Colon (tissue), 2 donors: ENCODE data around the gene STAP1.
"Not testable (repeated sequence)": the region's sequence is repeated elsewhere in the genome, so short reads cannot be mapped to it uniquely, and the experiment has no call there.

Experiments
- FAIRE-seq: peaks from 2 replicates; lab custom pipeline; 2012; peaks lifted over from hg19 to GRCh38; lab: Jason Lieb, UNC
- donor health status: control.
- donor health status: control.

STAP1 gene, protein sequence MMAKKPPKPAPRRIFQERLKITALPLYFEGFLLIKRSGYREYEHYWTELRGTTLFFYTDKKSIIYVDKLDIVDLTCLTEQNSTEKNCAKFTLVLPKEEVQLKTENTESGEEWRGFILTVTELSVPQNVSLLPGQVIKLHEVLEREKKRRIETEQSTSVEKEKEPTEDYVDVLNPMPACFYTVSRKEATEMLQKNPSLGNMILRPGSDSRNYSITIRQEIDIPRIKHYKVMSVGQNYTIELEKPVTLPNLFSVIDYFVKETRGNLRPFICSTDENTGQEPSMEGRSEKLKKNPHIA

DNA sequence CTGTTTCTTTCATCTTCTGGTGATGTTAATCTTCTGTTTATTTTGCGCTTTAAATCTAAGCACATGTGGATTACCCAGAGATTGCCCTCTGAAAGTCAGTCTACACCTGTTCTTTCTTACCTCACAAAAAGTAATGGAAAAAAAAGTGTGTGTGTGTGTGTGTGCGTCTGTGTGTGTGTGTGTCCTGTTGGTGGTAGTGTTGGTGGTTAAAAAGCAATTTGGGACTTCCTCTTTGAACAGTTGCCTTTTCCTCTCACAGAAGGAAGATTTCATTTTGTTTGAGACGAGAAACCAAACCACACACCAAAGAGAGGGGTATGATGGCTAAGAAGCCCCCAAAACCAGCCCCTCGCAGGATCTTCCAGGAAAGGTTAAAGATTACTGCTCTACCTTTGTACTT, at the start of gene STAP1:
STAP1 (plus strand) TSS at position 235 of the 400 bp plus-strand sequence; CDS start at position 318, 83 bp downstream.
- FAIRE-seq: no peak

DNA sequence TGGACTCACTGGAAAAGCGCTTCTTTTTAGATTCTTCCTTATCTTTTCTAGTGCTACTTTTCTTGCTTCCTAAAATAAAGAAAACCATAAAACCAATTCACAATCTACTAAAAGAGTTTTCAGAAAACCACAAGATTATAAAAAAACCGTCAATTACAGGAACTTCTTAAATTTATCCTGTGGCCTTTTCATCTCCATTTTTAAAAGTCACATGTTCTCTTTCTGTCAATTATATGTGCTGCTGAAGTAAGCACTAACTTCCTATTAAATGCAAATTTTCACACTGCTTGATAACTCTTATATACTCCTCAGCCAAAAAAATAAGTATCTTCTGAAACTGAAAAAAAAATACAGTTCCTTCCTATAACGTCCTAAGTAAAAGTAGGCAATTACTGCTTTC, 46.0 kb upstream of the STAP1 start:
- FAIRE-seq: no peak

DNA sequence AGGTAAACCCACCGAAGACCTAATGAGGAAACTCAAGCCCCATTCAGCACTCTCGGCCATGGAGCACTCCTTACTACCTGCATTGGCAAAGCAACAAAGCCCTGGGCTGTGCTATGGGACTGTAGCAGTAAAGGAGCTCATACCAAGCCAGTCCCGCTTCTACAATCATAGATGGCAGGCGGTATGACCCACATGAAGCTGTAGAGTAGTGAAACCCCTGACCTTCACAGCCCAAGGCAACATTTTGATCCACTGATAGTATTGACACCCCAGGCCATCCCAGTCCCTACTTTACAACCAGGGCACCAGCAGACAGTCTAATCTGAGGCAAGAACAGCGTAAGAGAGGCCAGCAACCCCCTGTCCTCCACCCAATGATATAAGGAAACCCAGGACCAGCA, 38.4 kb upstream of the STAP1 start:
- no peak for FAIRE-seq

GRCh38 chr4:67521506-67521905, 37.0 kb upstream of the STAP1 start:
- no peak for FAIRE-seq

DNA sequence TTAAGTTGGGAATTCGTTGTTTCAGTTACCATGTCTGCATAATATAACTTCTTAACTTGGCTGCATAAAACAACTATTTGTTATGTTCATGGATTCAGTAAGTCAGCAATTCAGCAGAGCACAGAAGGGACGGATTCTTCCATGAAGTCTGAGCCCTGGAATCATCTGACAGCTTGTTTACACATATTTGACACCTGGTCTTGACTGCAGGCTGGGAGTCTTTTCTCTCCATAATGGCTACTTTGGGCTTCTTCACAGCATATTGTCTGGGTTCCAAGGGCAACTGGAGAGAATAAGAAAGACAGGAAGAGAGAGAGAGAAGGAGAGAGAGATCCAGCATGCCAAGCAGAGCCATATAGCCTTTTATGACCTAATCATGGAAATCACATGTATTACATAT, 36.3 kb upstream of the STAP1 start:
- no peak for FAIRE-seq

- FAIRE-seq: no peak
These were observed 35.5 kb upstream of the STAP1 start for GRCh38 chr4:67522851-67523671.

- FAIRE-seq: not testable (repeated sequence)
These were observed 34.4 kb upstream of the STAP1 start for GRCh38 chr4:67524140-67524539.

DNA sequence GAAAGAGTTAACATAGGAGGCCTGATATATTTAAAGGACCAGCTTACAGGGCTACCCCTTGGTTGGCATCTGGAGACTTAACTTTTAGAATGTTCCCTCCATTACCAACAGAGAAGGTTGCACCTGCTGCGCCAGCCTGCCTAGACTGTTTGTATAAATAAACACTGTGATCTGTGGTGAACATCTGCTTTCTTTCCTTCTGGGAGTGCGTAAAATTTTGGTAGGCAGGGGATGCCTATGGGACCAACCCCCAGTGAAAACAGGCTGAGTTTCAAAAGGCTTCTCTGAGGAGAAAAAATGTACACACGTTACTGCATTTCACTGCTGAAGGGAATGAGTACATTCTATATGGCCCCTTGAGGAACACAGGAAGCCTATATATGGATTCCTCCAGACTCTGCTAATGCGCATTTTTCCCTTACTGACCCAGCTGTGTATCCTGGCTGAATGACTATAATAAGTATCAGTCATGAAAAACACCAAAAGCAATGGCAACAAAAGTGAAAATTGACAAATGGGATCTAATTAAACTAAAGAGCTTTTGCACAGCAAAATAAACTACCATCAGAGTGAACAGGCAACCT, 27.1 kb upstream of the STAP1 start:
- FAIRE-seq: no peak

DNA sequence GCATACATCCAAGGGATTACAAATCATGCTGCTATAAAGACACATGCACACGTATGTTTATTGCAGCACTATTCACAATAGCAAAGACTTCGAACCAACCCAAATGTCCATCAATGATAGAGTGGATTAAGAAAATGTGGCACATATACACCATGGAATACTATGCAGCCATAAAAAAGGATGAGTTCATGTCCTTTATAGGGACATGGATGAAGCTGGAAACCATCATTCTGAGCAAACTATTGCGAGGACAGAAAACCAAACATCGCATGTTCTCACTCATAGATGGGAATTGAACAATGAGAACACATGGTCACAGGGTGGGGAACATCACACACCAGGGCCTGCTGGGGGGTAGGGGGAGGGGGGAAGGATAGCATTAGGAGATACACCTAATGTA, 26.1 kb upstream of the STAP1 start:
- FAIRE-seq: not testable (repeated sequence)

- no peak for FAIRE-seq
These were observed 25.4 kb upstream of the STAP1 start for GRCh38 chr4:67533112-67533511.

DNA sequence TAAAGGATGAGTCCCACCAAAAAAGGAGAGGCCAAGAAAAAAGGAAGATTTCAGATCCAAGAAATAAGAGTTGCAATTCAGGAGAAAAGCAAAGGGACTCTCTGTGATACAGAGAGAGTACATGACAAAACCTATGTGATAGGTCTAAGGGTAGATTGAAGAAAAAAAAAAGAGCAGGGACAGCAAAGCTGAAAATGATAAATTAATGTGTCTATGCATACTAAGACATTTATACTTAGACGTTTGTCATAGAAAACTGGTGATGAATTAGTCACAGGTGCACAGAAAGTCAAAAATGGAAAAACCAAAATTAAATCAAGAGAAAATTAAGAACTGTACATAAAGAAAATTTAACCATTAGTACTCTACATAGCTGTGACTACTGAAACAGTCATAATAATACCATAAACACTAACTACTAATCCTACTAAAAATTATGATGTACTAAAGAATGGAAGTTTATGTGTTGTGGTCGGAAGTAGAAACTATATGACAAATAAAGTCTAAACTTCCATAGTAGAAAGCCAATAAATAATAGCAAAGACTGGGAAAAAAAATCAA, 23.2 kb upstream of the STAP1 start:
- peak; percentile 14 for FAIRE-seq

DNA sequence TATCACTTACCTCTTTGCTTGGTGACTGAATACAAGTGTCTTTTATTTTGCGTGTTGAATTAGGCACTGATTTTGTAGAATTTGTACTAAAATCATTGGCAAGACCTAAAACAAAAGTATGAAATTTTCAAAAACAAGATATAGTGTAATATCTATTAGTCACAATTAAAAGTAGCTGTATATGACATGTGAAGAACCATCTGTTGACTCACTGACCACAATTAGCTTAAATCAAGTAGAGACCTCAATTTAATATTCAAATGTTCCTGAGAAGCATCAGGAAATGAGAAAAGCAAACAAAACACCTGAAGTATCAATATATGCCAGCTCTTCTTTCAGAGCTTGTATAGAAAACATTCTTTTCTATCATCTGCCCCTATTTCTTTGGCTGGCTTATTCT, 18.7 kb upstream of the STAP1 start:
- FAIRE-seq: peak; percentile 18

DNA sequence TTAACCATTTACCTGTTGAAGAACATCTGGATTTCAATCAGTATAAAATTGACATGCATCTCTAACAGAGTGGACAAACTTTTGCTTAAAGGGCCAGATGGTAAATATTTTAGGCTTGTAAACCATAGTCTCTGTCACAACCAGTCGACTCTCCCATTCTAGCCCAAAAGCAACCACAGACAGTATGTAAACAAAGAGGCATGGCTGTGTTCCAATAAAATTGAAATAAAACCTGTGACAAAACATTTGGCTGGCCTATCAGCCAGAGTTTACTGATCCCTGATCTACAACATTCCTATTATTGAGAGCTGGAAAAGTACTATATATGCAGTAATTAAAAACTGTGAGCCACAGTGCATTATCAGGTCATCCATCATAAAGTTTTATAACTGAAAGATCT, 16.5 kb upstream of the STAP1 start:
- FAIRE-seq: no peak

DNA sequence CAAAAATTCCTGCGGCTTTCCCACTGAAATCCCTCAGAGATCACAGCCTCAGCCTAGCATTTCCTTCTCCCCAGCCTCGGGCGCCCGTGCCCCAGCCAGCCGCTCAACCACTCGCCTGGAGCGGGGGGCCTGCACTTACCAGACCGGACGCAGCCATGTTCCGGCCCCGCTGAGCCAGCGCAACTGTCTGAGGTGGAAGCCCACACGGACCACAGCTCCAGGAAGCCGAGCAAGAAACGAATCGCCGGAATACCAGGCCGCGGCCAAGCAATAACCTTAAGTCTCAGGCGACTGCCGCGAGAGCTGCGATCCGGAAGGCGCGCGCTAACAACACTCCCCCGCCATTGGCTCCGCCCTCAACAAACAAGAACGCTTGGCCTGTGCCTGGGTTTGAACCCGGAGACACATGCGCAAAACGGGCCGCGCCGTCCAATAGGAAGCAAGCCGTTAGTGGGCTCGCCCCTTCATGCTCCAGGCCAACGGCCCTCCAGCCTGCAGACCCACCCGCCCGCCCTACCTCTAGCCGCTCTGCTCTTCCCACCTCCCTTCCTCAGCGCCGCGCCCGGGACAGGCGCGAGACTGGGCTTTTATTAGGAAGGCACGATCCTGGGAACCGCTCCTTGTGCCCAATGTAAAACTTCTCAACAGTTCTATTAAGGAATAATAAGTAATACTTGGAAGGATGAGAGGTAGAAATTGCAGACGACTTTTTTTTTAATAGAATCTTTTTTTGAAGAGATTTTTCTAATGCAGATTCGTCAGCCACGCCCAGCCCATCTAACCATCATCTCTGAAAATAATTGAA, 13.1 kb upstream of the STAP1 start, which contains the start of gene CENPC:
CENPC (minus strand) TSS at position 305 of the 805 bp plus-strand sequence; CDS start at position 157, 148 bp downstream.
- FAIRE-seq: no peak

DNA sequence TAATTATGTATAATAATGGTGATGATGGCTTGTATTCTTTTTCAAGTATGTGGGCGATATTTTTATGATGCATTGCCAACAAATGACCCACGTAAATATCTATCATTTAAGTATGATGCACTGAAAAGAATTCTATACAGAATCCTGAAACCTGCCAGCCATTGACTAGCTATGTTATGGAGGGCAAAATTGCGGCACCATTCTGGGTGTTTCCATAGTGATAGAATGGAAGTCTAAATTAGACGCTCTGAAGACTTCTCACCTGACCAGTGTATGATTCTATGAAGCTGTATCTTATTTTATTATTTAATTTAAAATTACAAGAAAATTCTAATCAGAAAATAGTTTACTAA, 12.5 kb upstream of the STAP1 start:
- no peak for FAIRE-seq

- no peak for FAIRE-seq
These were observed 11.6 kb upstream of the STAP1 start for GRCh38 chr4:67546971-67547370.

DNA sequence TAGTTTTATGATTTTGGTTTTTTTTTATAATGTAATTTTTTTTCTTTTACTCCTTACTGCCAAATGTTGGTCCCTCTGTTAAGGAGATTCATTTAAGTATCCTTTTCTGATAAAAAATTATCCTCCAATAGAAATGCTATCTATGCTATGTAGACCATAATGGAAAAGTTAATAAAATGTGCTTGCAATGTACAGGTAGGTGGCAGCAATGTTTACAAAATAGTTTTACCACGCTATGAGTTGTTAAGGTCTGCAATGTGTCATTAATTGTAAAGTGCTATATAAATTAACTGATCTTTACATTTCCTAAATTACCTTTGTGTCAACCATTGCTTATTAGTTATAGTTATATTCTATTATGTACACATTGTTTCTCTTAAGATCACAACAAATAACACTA, 9.4 kb upstream of the STAP1 start:
- FAIRE-seq: no peak

DNA sequence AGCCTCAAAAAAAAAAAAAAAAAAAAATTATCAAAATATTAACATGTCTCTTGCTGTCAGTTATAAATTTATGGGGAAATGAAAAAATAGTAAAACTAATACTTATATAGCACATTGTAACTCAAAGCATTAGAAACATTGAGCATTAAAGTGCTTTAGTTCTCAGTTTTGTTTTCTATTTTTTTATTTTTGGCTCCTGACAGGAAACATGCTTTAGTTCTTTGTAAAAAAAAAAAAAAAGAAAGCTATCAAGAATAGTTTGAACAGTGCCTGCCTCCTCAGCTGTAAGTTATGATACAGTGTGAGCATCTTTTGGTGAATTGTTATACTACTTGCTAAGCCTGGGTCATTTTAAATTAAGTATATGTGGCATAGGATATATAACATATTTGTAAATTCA, 8.1 kb upstream of the STAP1 start:
- peak; percentile 24 for FAIRE-seq

DNA sequence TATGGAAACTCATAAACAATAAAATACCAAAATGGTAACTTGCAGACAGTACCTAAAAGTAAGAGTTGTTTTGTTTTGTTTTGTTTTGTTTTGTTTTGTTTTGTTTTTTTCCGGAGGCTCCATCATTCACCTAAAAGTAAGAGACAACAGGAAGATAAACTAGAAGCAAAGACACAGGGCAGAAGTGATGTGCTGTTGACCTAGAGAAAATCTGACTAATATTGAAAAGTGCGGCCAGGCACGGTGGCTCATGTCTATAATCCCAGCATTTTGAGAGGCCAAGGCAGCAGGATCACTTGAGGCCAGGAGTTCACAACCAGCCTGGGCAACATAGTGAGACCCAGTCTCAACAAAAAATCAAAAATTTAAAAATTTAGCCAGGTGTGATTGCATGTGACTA, 7.7 kb upstream of the STAP1 start:
- no peak for FAIRE-seq

DNA sequence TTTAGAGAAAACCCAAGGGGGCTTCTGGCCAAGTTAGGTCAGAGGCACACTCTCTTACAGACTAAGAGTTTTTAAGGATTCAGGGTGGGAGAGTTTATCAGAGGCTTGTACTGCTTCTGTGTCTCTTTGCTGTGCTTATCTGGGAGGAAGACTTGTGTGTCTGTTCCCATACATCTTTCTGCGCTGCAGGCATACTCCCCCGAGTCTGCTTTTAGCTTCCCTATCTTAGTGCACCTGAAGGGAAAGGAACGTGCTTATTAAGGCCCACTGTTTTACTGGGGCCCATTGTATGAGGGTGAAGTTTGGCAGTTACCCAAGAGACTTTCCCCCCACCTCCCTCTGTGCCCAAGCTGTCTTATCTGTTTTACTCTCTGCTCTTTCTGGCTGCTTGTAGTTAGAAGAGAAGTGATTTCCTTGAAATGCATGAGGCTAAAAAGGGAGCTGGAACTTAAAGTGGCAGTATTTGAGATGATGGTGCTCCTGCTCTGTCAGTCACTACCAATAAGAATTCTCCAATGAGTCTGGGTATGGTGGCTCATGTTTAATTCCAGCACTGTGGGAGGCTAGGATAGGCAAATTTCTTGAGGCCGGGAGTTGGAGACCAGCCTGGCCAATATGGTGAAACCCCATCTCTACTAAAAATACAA, 6.3 kb upstream of the STAP1 start:
- not testable (repeated sequence) for FAIRE-seq

GRCh38 chr4:67554096-67554495, 4.4 kb upstream of the STAP1 start:
- no peak for FAIRE-seq

- FAIRE-seq: no peak
These were observed 3.1 kb upstream of the STAP1 start for GRCh38 chr4:67555447-67555846.
